Small intestine (tissue), 7 donors: ENCODE data around the gene HOXA6. TPM values are rescaled to one million over a fixed set of nuclear protein-coding genes. Genes with fewer than 3 reads are reported as not detected.
A peak's percentile ranks its signal among the peaks of the same experiment; 100 is the strongest.

Source experiments
- DNase-seq, 2 donors: peaks; one replicate each; pipeline versions ENCODE4 v3.0.0 to v3.0.0-alpha.2; 2013
- FAIRE-seq: peaks from 2 replicates; lab custom pipeline; 2012; peaks lifted over from hg19 to GRCh38; lab: Jason Lieb, UNC
- H3K27ac ChIP-seq, 3 donors: one replicate each; pipeline ENCODE4 v1.5.1; 2013; ENCODE audit warnings: low read length in 2 of 3, mild to moderate bottlenecking in 2 of 3, control low read depth in 1 of 3, inconsistent platforms in 1 of 3, low read depth in 1 of 3, moderate library complexity in 1 of 3
- H3K27me3 ChIP-seq, 3 donors: one replicate each; pipeline ENCODE4 v1.6.1; 2013; ENCODE audit warnings: low read length in 3 of 3, inconsistent platforms in 1 of 3; ENCODE audit not compliant: control insufficient read depth in 3 of 3, insufficient read depth in 3 of 3
- H3K36me3 ChIP-seq, 3 donors: one replicate each; pipeline ENCODE4 v1.6.1; 2013; ENCODE audit warnings: low read length in 3 of 3, inconsistent platforms in 1 of 3, low read depth in 1 of 3, mild to moderate bottlenecking in 1 of 3, moderate library complexity in 1 of 3; ENCODE audit not compliant: control insufficient read depth in 3 of 3, insufficient read depth in 2 of 3
- H3K4me1 ChIP-seq, 3 donors: one replicate each; pipeline ENCODE4 v1.6.1; 2013; ENCODE audit warnings: low read length in 2 of 3, inconsistent platforms in 1 of 3, low read depth in 1 of 3, mild to moderate bottlenecking in 1 of 3, moderate library complexity in 1 of 3; ENCODE audit not compliant: control insufficient read depth in 3 of 3, insufficient read depth in 2 of 3
- H3K4me3 ChIP-seq, 3 donors: one replicate each; pipeline ENCODE4 v1.5.1; 2013; ENCODE audit warnings: low read length in 3 of 3, control low read depth in 1 of 3, inconsistent platforms in 1 of 3, low read depth in 1 of 3, mild to moderate bottlenecking in 1 of 3, moderate library complexity in 1 of 3
- H3K9me3 ChIP-seq, 2 donors: one replicate each; pipeline ENCODE4 v1.6.1; 2013; ENCODE audit warnings: low read depth in 1 of 2, low read length in 1 of 2; ENCODE audit not compliant: control insufficient read depth in 2 of 2, insufficient read depth in 1 of 2
- WGBS, 3 donors: extraction: QIAGEN DNeasy Blood & Tissue Kit; methylation state at CpG; one replicate each; pipeline ENCODE4 v1.1.7; 2013; 5-methylcytosine and 5-hydroxymethylcytosine counted together
- polyA plus RNA-seq, 4 donors: library from polyadenylated mRNA; stranded (reverse) in 3 of 4; unstranded in 1 of 4; fragments of 200-250 nt in 3 of 4; fragments of 120-200 nt in 1 of 4; gene quantifications; one replicate each; pipeline versions ENCODE4 v1.2.1 to v1.2.3, GENCODE V29; 2013
- donor health status: healthy with polysubstance abuse.
- donor health status: control.
- donor health status: control.
- donor health status: Bipolar disorder and iron deficiency.
- donor health status: healthy.

The HOXA6 gene
- polyA plus RNA-seq, 4 donors, result 0.46 to 29.7 (median 0.81) TPM; not detected in 1

DNA sequence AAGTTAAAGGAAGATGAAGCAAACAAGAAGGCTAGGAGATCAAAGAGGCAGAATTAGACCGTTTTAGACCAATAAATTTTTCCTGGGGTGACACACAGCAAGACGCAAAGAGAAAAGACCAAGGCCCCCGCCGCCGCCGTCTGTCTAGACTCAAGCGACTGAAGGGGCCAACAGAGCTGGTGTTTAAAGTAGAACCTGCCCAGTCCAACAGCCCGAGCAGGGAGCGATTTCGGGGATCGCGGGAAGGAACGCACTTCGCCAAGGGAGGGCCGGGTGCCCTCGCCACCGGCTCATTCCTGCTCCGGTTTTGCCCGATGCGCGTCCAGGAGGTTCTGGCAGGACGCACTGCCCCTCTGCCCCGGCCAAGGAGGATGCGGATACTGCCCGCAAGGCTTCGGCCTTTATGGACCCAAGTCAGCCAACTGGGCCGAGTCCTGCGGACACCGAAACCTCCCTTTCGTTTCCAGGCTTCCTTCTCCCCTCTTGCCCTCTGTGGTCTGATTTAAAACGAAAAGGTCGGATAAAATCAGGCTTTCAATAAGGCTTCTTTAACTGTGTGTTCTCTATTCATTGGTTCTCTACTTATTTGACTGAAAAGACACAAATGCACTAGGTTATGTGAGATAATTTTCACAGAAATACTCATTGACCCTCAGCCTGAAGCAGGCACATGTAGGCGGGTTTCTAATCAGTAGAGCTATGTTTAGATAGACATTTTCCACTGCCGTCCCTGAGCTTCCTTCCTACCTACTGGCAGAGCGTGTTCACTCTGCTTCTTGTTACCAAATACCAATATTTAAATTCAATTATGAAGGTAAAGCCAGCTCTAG is 11.1 kb upstream of the HOXA6 start:
- H3K27me3 ChIP-seq, result peaks cover 16 to 98% (median 70%) of the 10 kb centered on the region in 3 donors
- no peak overlapping the region for H3K4me3 ChIP-seq
- no peak for FAIRE-seq
- no peak for DNase-seq
- H3K36me3 ChIP-seq, result peaks cover 0 to 7% (median 0%) of the 10 kb centered on the region in 3 donors
- peaks cover 0 to 20% (median 0%) of the 10 kb centered on the region in 3 donors for H3K4me1 ChIP-seq
- peaks cover 0 to 3% of the 10 kb centered on the region in 2 donors for H3K9me3 ChIP-seq
- WGBS, 3 donors, result 17 to 34% (median 28%) methylated on average over 35 of the region's 35 CpGs
- H3K27ac ChIP-seq, result no peak overlapping the region

DNA sequence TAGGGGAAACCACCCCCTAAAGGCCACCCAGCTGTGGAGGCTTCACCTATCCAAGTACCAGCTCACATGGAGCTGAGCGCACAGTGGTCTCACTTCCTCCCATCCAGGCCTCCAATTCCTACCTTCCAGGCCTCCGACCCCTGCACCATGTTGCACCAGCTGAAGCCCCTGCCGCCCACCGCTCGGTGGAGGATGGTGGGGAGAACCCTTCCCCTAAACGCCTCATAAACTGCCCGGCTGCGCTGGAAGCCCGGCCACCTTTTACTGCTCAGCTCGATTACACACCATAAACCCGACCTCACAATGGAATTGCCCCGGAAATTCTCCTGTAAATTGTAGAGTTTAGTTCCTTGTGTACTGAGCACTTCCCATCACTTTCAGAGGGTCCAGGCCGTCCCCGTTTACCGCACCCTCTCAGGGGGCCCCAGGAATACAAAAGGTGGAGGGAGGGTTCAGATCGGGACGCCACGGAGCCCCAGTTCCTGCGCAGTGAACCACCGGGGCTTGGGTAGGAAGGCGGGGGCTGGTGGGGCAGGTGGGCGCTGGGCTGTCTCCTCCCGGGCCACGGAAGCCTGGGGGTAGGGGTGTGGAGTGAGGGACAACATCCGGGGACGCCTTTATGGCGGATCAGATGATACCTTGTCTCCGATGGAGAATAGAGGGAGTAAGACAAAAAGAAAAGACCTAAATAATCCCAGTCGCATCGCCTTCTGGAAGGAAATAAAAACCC is 10.3 kb upstream of the HOXA6 start:
- peaks cover 0 to 20% (median 0%) of the 10 kb centered on the region in 3 donors for H3K4me1 ChIP-seq
- H3K27ac ChIP-seq, result no peak overlapping the region
- H3K9me3 ChIP-seq, result peaks cover 0 to 3% of the 10 kb centered on the region in 2 donors
- DNase-seq (peak in 1 of 2 donors; percentile 71), FAIRE-seq (no peak)
- H3K36me3 ChIP-seq, result peaks cover 0 to 3% (median 0%) of the 10 kb centered on the region in 3 donors
- 9 to 19% (median 17%) methylated on average over 30 of the region's 30 CpGs for WGBS, 3 donors
- peak overlapping the region in 2 of 3 donors; percentile 44 to 55 for H3K4me3 ChIP-seq
- H3K27me3 ChIP-seq, result peaks cover 13 to 98% (median 69%) of the 10 kb centered on the region in 3 donors

GRCh38 chr7:27156916-27157701 is 9.5 kb upstream of the HOXA6 start:
- Histone ChIP-seq H3K4me3 (peak overlapping the region in 2 of 3 donors; percentile 44 to 55), H3K27ac (no peak overlapping the region), H3K27me3 (peaks cover 13 to 98% (median 75%) of the 10 kb centered on the region in 3 donors), H3K4me1 (peaks cover 0 to 20% (median 0%) of the 10 kb centered on the region in 3 donors), H3K9me3 (peaks cover 0 to 3% of the 10 kb centered on the region in 2 donors), H3K36me3 (peaks cover 0 to 1% (median 0%) of the 10 kb centered on the region in 3 donors)
- FAIRE-seq, result no peak
- no peak for DNase-seq
- 11 to 16% (median 14%) methylated on average over 28 to 30 of the region's 30 CpGs for WGBS, 3 donors

GRCh38 chr7:27156508-27156898 is 8.9 kb upstream of the HOXA6 start, which contains the start of gene HOXA7:
TSS of gene HOXA7 (minus strand) at chr7:27156675. CDS start at chr7:27156545, 130 bp downstream.
- WGBS, 3 donors, result 3 to 17% (median 14%) methylated on average over 30 to 33 of the region's 33 CpGs
- Histone ChIP-seq H3K4me1 (peaks cover 0 to 20% (median 0%) of the 10 kb centered on the region in 3 donors), H3K9me3 (peaks cover 0 to 3% of the 10 kb centered on the region in 2 donors), H3K27ac (peak within 1 kb of the TSS in 2 of 3 donors; percentile 48 to 67), H3K27me3 (peaks cover 13 to 98% (median 76%) of the 10 kb centered on the region in 3 donors), H3K4me3 (peak within 1 kb of the TSS; percentile 18 to 55 (median 47)), H3K36me3 (no peaks in the 10 kb centered on the region)
- DNase-seq, result peak in 1 of 2 donors; percentile 75
- no peak for FAIRE-seq

DNA sequence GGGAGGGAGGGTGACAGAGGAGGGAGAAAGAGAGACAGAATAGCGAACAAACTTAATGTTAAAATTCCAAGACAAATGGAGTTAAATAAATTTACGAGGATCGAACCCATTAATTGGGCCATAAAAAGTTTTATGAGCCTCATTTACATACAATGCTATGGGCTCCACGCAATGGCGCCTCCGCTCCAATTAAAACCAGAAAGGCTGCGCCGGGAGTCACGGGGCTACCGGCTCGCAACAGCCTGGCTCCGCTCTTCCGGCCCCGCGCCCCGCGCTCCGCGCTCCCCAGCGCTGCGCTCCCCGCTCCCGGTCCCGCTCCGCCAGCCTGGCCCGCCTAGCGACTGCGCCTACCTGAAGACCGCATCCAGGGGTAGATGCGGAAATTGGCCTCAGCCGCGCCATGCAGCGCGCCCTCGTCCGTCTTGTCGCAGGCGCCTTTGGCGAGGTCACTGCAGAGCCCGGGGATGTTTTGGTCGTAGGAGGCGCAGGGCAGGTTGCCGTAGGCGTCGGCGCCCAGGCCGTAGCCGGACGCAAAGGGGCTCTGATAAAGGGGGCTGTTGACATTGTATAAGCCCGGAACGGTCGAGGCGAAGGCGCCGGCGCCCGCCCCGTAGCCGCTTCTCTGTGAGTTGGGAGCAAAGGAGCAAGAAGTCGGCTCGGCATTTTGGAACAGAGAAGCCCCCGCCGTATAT is 8.4 kb upstream of the HOXA6 start:
- no peaks in the 10 kb centered on the region for H3K36me3 ChIP-seq
- peak in 1 of 2 donors; percentile 73 for DNase-seq
- H3K27ac ChIP-seq, result peak overlapping the region in 2 of 3 donors; percentile 48 to 67
- WGBS, 3 donors, result 3 to 6% (median 3%) methylated on average over 59 to 63 of the region's 63 CpGs
- peaks cover 0 to 25% (median 0%) of the 10 kb centered on the region in 3 donors for H3K4me1 ChIP-seq
- FAIRE-seq, result no peak
- peak overlapping the region; percentile 18 to 55 (median 47) for H3K4me3 ChIP-seq
- H3K27me3 ChIP-seq, result peaks cover 15 to 98% (median 78%) of the 10 kb centered on the region in 3 donors
- peaks cover 0 to 3% of the 10 kb centered on the region in 2 donors for H3K9me3 ChIP-seq

- WGBS, 3 donors, result 8 to 20% (median 16%) methylated on average over 48 of the region's 48 CpGs
- H3K9me3 ChIP-seq, result peaks cover 0 to 3% of the 10 kb centered on the region in 2 donors
- peaks cover 0 to 27% (median 0%) of the 10 kb centered on the region in 3 donors for H3K4me1 ChIP-seq
- FAIRE-seq (no peak), DNase-seq (no peak)
- peaks cover 15 to 98% (median 76%) of the 10 kb centered on the region in 3 donors for H3K27me3 ChIP-seq
- H3K27ac ChIP-seq, result peak overlapping the region in 1 of 3 donors; percentile 17
- peak overlapping the region in 2 of 3 donors; percentile 17 to 55 for H3K4me3 ChIP-seq
- peaks cover 0 to 4% (median 0%) of the 10 kb centered on the region in 3 donors for H3K36me3 ChIP-seq
These were observed 7.6 kb upstream of the HOXA6 start for GRCh38 chr7:27154901-27155815.
